Measurements from ENCODE around the gene ST14.

DNA sequence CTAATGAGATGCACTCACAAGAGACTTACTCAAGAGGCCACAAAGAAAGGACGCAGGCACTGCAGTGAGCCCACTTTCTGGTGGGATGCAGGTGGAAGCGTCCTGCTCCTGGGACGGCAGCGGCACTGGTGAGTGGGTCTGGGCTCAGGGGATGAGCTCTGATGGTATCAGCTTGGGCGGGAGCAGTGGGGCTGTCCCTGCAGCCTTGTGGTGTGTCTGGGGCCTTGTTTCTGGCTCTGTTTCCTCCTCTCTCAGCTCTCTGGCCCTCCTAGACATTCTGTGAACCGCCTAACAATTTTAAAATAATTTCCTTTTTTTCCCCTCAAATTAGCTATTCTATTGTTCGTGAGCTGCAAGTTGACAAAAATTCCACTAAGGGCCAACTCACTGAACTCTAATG, 8.8 kb upstream of the ST14 start:
- TF ChIP-seq REST (IDR thresholded peaks at IDR 0.05; ENCODE audit: low read depth, low read length) (no peak), SMC3 (IDR thresholded peaks at IDR 0.05; ENCODE audit: low read depth, low read length) (no peak), RFX5 (IDR thresholded peaks at IDR 0.05; ENCODE audit: low read length) (no peak), SIN3A (IDR thresholded peaks at IDR 0.05; ENCODE audit: borderline replicate concordance, low read depth, low read length) (no peak), GATA2 (CRISPR knock-in tag; IDR thresholded peaks at IDR 0.05) (no peak), TCF12 (IDR thresholded peaks at IDR 0.05) (no peak), FOSL2 (IDR thresholded peaks at IDR 0.05; ENCODE audit: borderline replicate concordance, low read depth) (no peak)
- TF ChIP-seq, protein P1, sequence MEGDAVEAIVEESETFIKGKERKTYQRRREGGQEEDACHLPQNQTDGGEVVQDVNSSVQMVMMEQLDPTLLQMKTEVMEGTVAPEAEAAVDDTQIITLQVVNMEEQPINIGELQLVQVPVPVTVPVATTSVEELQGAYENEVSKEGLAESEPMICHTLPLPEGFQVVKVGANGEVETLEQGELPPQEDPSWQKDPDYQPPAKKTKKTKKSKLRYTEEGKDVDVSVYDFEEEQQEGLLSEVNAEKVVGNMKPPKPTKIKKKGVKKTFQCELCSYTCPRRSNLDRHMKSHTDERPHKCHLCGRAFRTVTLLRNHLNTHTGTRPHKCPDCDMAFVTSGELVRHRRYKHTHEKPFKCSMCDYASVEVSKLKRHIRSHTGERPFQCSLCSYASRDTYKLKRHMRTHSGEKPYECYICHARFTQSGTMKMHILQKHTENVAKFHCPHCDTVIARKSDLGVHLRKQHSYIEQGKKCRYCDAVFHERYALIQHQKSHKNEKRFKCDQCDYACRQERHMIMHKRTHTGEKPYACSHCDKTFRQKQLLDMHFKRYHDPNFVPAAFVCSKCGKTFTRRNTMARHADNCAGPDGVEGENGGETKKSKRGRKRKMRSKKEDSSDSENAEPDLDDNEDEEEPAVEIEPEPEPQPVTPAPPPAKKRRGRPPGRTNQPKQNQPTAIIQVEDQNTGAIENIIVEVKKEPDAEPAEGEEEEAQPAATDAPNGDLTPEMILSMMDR (IDR thresholded peaks at IDR 0.05), result no peak

Measured in SK-N-SH (cell line).